A549 (cell line): ENCODE data around the gene JAG2. TPM values are rescaled to one million over a fixed set of nuclear protein-coding genes. Genes with fewer than 3 reads are reported as not detected.

Source experiments
- ATAC-seq, 2 experiments: fragments of 200-7000 bp in 1 of 2; fragments of >200 bp in 1 of 2; cut with Nextera tagmentation in 1 of 2; cut with Tn5 transposase in 1 of 2; 3 replicates each; pipeline versions ENCODE4 v1.8.0 to v1.9.1; 2018 to 2020; ENCODE audit warnings: mild to moderate bottlenecking in 1 of 2, moderate library complexity in 1 of 2
- CTCF ChIA-PET: fragments of 300-600 bp; sonication (Branson Sonifier 250); formaldehyde crosslinking; extraction: SDS; loops from one replicate; lab custom pipeline; 2021; ENCODE audit warnings: antibody characterized with exemption, inconsistent platforms; lab: Yijun Ruan, JAX
- POLR2A ChIA-PET: fragments of 350-600 bp; formaldehyde crosslinking; extraction: SDS; loops from one replicate; lab custom pipeline; 2021; ENCODE audit warnings: antibody characterized with exemption, inconsistent platforms; lab: Yijun Ruan, JAX
- DNase-seq, 2 experiments: peaks; one replicate each; pipeline versions ENCODE4 v3.0.0 to v3.0.0-alpha.2; 2011 to 2016; ENCODE audit warnings: low read depth in 1 of 2, low spot score in 1 of 2
- FAIRE-seq: peaks from 2 replicates; lab custom pipeline; 2011; peaks lifted over from hg19 to GRCh38; lab: Jason Lieb, UNC
- H3K27ac ChIP-seq, 2 experiments: fragments of >200 bp; sonication (Bioruptor Twin); formaldehyde crosslinking; 3 replicates each; pipeline ENCODE4 v1.5.1; 2016 to 2017
- H3K4me1 ChIP-seq: fragments of >200 bp; sonication (Bioruptor Twin); formaldehyde crosslinking; 3 replicates; pipeline ENCODE4 v1.6.1; 2016
- H3K4me2 ChIP-seq: fragments of >200 bp; sonication (Bioruptor Twin); formaldehyde crosslinking; 3 replicates; pipeline ENCODE4 v1.6.1; 2016
- H3K4me3 ChIP-seq: fragments of >200 bp; sonication (Bioruptor Twin); formaldehyde crosslinking; 3 replicates; pipeline ENCODE4 v1.5.1; 2016
- H3K9me3 ChIP-seq: fragments of >200 bp; sonication (Bioruptor Twin); formaldehyde crosslinking; 3 replicates; pipeline ENCODE4 v1.6.1; 2016
- CEBPB ChIP-seq, 2 experiments: fragments of >200 bp in 1 of 2; sonication (Bioruptor Twin) in 1 of 2; formaldehyde crosslinking in 1 of 2; IDR thresholded peaks; 2 replicates each; pipeline ENCODE4 v1.6.1; 2012 to 2016
- EHF ChIP-seq: fragments of 250-450 bp; sonication (Bioruptor Pico); IDR thresholded peaks from 2 replicates; pipeline ENCODE4 v1.5.0; 2020; ENCODE audit warnings: mild to moderate bottlenecking
- ESRRA ChIP-seq: fragments of 150-350 bp; IDR thresholded peaks from 2 replicates; pipeline ENCODE4 v1.6.1; 2014; ENCODE audit warnings: mild to moderate bottlenecking, low read length, borderline replicate concordance
- FOXS1 ChIP-seq: fragments of 250-450 bp; sonication (Bioruptor Pico); IDR thresholded peaks from 2 replicates; pipeline ENCODE4 v1.5.0; 2020; ENCODE audit warnings: mild to moderate bottlenecking, moderate library complexity
- HDAC2 ChIP-seq: fragments of 200-600 bp; sonication (generic); IDR thresholded peaks from 2 replicates; pipeline ENCODE4 v1.6.1; 2016
- JUN ChIP-seq, 2 experiments: fragments of >200 bp; sonication (Bioruptor Twin); formaldehyde crosslinking; IDR thresholded peaks; 2 replicates in 1 of 2; 3 replicates in 1 of 2; pipeline ENCODE4 v1.6.1; 2016 to 2017
- JUNB ChIP-seq: fragments of >200 bp; sonication (Bioruptor Twin); formaldehyde crosslinking; IDR thresholded peaks from 2 replicates; pipeline ENCODE4 v1.6.1; 2016
- KDM1A ChIP-seq: fragments of 200-600 bp; sonication (generic); IDR thresholded peaks from 2 replicates; pipeline ENCODE4 v1.6.1; 2016; ENCODE audit warnings: low read depth, mild to moderate bottlenecking
- KDM5A ChIP-seq: fragments of 200-600 bp; sonication (generic); IDR thresholded peaks from 2 replicates; pipeline ENCODE4 v1.6.1; 2016; ENCODE audit warnings: antibody characterized with exemption, mild to moderate bottlenecking
- MAFK ChIP-seq: fragments of 450-650 bp; IDR thresholded peaks from 2 replicates; pipeline ENCODE4 v1.6.1; 2014; ENCODE audit not compliant: partially characterized antibody
- MAX ChIP-seq: IDR thresholded peaks from 2 replicates; pipeline ENCODE4 v1.6.1; 2012
- MYC ChIP-seq: IDR thresholded peaks from 2 replicates; pipeline ENCODE4 v1.6.1; 2012; ENCODE audit warnings: mild to moderate bottlenecking, inconsistent platforms, low read length, improper control_type of control experiment, borderline replicate concordance
- NPAS2 ChIP-seq: fragments of 250-450 bp; sonication (Bioruptor Pico); IDR thresholded peaks from 2 replicates; pipeline ENCODE4 v1.8.0; 2022; ENCODE audit warnings: mild to moderate bottlenecking, moderate library complexity, borderline replicate concordance
- NR3C1 ChIP-seq: fragments of >200 bp; sonication (Bioruptor Twin); formaldehyde crosslinking; IDR thresholded peaks from 3 replicates; pipeline ENCODE4 v1.6.1; 2017
- RARB ChIP-seq: fragments of 250-450 bp; sonication (Bioruptor Pico); IDR thresholded peaks from 2 replicates; pipeline ENCODE4 v1.8.0; 2021; ENCODE audit warnings: mild to moderate bottlenecking, moderate library complexity
- RNF2 ChIP-seq: fragments of 200-600 bp; sonication (generic); IDR thresholded peaks from 2 replicates; pipeline ENCODE4 v1.6.1; 2016; ENCODE audit warnings: low read depth, mild to moderate bottlenecking, antibody characterized with exemption, moderate library complexity, borderline replicate concordance
- ZSCAN20 ChIP-seq: fragments of 250-450 bp; sonication (Bioruptor Pico); IDR thresholded peaks from 2 replicates; pipeline ENCODE4 v1.8.0; 2022; ENCODE audit warnings: mild to moderate bottlenecking, moderate library complexity
- WGBS: methylation state at CpG from one replicate; pipeline ENCODE4 v1.1.6; 2017; ENCODE audit errors: missing lambda C conversion rate; 5-methylcytosine and 5-hydroxymethylcytosine counted together
- polyA plus RNA-seq, 4 experiments: library from polyadenylated mRNA; depleted of rRNA in 3 of 4; stranded (reverse); fragments of >200 nt; fragmentation: RNase III in 1 of 4; extraction: RNeasy Plus Mini Kit Qiagen cat#74134 plus additional on column Dnase treatment in 1 of 4; gene quantifications; 2 replicates in 3 of 4; 3 replicates in 1 of 4; pipeline ENCODE4 v1.2.3, GENCODE V29; 2011 to 2017
- TF ChIP-seq, protein P1 (sequence below): fragments of 150-350 bp; IDR thresholded peaks from 2 replicates; pipeline ENCODE4 v1.6.1; 2014; ENCODE audit warnings: low read depth, mild to moderate bottlenecking, low read length
- TF ChIP-seq, protein P2 (sequence below): fragments of >200 bp; sonication (Bioruptor Twin); formaldehyde crosslinking; IDR thresholded peaks from 2 replicates; pipeline ENCODE4 v1.6.1; 2016
- TF ChIP-seq, protein P3 (sequence below): fragments of 250-450 bp; sonication (Bioruptor Pico); IDR thresholded peaks from 2 replicates; pipeline ENCODE4 v1.5.0; 2020; ENCODE audit warnings: low read depth, mild to moderate bottlenecking, moderate library complexity

JAG2 gene
- polyA plus RNA-seq, 2 of the 4 experiments (the other 2 are of a cell fraction): 5.9 to 20.4 TPM

- H3K9me3 ChIP-seq: peaks cover 18% of the 10 kb centered on the region
- no peak overlapping the region for H3K27ac ChIP-seq
- H3K4me1 ChIP-seq: no peaks in the 10 kb centered on the region
- DNase-seq (no peak), ATAC-seq (no peak), FAIRE-seq (no peak)
- 75% methylated on average over 14 of the region's 14 CpGs for WGBS
- H3K4me2 ChIP-seq: no peak overlapping the region
- H3K4me3 ChIP-seq: no peak overlapping the region
- ChIA-PET POLR2A (no interaction called here), CTCF (interaction anchor here (0.6 to 0.7 kb wide), 2 partner anchors 29 to 496 kb away, joined by 3 read pairs; no protein-coding TSS in a partner anchor)
- TF ChIP-seq MAX (no peak), JUN (IDR thresholded peaks at IDR 0.05) (no peak), NR3C1 (no peak)
Measured at GRCh38 chr14:105135700-105136395, 32.7 kb downstream of the JAG2 start.

DNA sequence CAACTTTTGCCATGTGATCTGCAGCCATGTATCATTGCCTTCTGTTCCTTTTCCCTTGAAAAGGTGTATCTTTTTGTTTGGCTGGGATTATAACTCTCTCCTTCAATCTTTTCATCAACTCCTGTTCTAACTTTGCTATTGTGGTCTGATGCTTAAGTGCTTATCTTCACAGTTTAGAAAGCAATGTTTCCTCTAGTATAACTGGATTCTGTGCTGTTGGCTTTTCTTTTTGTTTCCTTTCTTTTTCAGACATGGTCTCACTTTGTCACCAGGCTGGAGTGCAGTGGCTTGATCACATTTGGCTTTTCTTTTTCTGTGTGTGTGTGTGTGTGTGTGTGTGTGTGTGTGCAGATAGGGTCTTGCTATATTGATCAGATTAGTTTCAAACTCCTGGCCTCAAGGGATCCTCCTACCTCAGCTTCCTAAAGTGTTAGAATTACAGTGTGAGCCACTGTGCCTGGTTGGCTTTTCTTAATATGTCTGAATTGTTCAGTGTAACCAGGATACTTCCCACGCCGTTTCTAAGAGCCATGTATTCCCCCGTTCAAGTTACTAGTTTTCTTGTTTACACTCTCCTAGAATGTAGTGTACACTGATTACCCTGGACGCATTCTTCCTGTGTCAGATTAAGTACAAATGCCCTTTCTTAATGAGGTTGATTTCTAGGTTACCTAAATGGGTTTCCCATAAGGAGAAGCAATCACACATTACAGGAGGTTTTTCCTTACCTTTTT lies 35.5 kb downstream of the JAG2 start:
- 39% methylated on average over 4 of the region's 4 CpGs for WGBS
- Histone ChIP-seq H3K4me1 (no peaks in the 10 kb centered on the region), H3K4me2 (no peak overlapping the region), H3K4me3 (no peak overlapping the region), H3K9me3 (no peaks in the 10 kb centered on the region), H3K27ac (no peak overlapping the region)
- ATAC-seq (no peak; a peak in 2 of 6 replicates), DNase-seq (no peak), FAIRE-seq (peak; percentile 77)
- ChIA-PET CTCF (no interaction called here), POLR2A (no interaction called here)
- no peak for TF ChIP-seq EHF (CRISPR knock-in tag)
- TF ChIP-seq RARB (CRISPR knock-in tag): no peak
- TF ChIP-seq KDM5A: no peak
- TF ChIP-seq, protein P1, sequence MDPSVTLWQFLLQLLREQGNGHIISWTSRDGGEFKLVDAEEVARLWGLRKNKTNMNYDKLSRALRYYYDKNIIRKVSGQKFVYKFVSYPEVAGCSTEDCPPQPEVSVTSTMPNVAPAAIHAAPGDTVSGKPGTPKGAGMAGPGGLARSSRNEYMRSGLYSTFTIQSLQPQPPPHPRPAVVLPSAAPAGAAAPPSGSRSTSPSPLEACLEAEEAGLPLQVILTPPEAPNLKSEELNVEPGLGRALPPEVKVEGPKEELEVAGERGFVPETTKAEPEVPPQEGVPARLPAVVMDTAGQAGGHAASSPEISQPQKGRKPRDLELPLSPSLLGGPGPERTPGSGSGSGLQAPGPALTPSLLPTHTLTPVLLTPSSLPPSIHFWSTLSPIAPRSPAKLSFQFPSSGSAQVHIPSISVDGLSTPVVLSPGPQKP: no peak
- no peak for TF ChIP-seq KDM1A
- TF ChIP-seq MAFK: no peak
- no peak for TF ChIP-seq JUNB
- TF ChIP-seq CEBPB (IDR thresholded peaks at IDR 0.05): no peak
- TF ChIP-seq FOXS1 (CRISPR knock-in tag): no peak

- CTCF ChIA-PET: interaction anchor here (1.0 to 1.5 kb wide), 2 partner anchors 15 to 36 kb away, joined by 3 to 4 read pairs; no protein-coding TSS in a partner anchor
- FAIRE-seq (no peak), DNase-seq (no peak), ATAC-seq (no peak)
- POLR2A ChIA-PET: no interaction called here
- TF ChIP-seq HDAC2: no peak
- no peak for TF ChIP-seq MAX
- TF ChIP-seq RNF2: no peak
- no peak for TF ChIP-seq ESRRA
- TF ChIP-seq, protein P2, sequence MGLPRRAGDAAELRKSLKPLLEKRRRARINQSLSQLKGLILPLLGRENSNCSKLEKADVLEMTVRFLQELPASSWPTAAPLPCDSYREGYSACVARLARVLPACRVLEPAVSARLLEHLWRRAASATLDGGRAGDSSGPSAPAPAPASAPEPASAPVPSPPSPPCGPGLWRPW: no peak
- TF ChIP-seq MYC: no peak
- TF ChIP-seq ZSCAN20 (CRISPR knock-in tag): no peak
- TF ChIP-seq, protein P3, sequence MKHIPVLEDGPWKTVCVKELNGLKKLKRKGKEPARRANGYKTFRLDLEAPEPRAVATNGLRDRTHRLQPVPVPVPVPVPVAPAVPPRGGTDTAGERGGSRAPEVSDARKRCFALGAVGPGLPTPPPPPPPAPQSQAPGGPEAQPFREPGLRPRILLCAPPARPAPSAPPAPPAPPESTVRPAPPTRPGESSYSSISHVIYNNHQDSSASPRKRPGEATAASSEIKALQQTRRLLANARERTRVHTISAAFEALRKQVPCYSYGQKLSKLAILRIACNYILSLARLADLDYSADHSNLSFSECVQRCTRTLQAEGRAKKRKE (CRISPR knock-in tag): no peak
- no peak for TF ChIP-seq NPAS2
- no peak for TF ChIP-seq NR3C1
- Histone ChIP-seq H3K4me2 (no peak overlapping the region), H3K4me1 (0 out of 3 replicates have a peak, but pooled peaks cover 3% of the 10 kb centered on the region), H3K27ac (no peak overlapping the region), H3K4me3 (no peak overlapping the region), H3K9me3 (no peaks in the 10 kb centered on the region)
- 76% methylated on average over 2 of the region's 2 CpGs for WGBS
Measured at GRCh38 chr14:105131241-105131640, 37.3 kb downstream of the JAG2 start.
